Measurements from ENCODE around the gene IL6ST.

The IL6ST gene

DNA sequence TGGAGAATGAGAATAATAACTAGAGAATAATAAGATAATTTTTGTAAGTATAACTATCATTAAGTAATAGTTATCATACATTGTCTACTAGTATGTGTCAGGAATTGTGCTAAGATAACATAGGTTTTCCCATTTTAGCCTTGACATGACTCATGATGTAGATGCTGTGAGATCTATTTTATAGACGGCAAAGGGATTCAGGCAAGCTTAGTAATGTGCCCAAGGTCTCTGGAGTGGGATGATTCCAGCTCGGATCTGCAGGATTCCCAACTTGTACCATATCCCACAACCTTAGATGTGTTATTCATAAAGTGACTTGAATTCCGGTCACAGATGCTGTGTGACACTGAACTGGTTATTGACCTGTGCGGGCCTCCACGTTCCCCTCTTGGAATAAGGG, 92.1 kb downstream of the IL6ST start:
- TF ChIP-seq SPI1 (IDR thresholded peaks at IDR 0.05; ENCODE audit: low read depth, low read length) (no peak), POLR2A (IDR thresholded peaks at IDR 0.05; ENCODE audit: low read depth, low read length) (no peak), POU2F2 (IDR thresholded peaks at IDR 0.05; ENCODE audit: low read depth, low read length) (no peak), TAF1 (IDR thresholded peaks at IDR 0.05; ENCODE audit: low read depth, low read length) (no peak), PAX5 (IDR thresholded peaks at IDR 0.05; ENCODE audit: insufficient read depth, low read length, severe bottlenecking) (no peak), POLR2AphosphoS5 (IDR thresholded peaks at IDR 0.05; ENCODE audit: low read depth, low read length) (no peak)
- FAIRE-seq = peak; percentile 5

GRCh38 chr5:55900776-55901175, 94.0 kb downstream of the IL6ST start:
- no peak for DNase-seq (ENCODE audit: insufficient read length, low spot score)
- no peak for FAIRE-seq

More for the DNA sequence above, 92.1 kb downstream of the IL6ST start:
- no peak for DNase-seq (ENCODE audit: insufficient read length, low spot score)

GRCh38 chr5:55900068-55900467, 94.7 kb downstream of the IL6ST start:
- DNase-seq (ENCODE audit: insufficient read length, low spot score) (no peak), FAIRE-seq (no peak)
- TF ChIP-seq POU2F2 (IDR thresholded peaks at IDR 0.05; ENCODE audit: low read depth, low read length) = no peak
- TF ChIP-seq POLR2AphosphoS5 (IDR thresholded peaks at IDR 0.05; ENCODE audit: low read depth, low read length) = no peak
- no peak for TF ChIP-seq SPI1 (IDR thresholded peaks at IDR 0.05; ENCODE audit: low read depth, low read length)
- TF ChIP-seq PAX5 (IDR thresholded peaks at IDR 0.05; ENCODE audit: insufficient read depth, low read length, severe bottlenecking) = no peak
- no peak for TF ChIP-seq TAF1 (IDR thresholded peaks at IDR 0.05; ENCODE audit: low read depth, low read length)
- TF ChIP-seq POLR2A (IDR thresholded peaks at IDR 0.05; ENCODE audit: low read depth, low read length) = no peak

More at GRCh38 chr5:55900776-55901175, 94.0 kb downstream of the IL6ST start:
- TF ChIP-seq PAX5 (IDR thresholded peaks at IDR 0.05; ENCODE audit: insufficient read depth, low read length, severe bottlenecking) (no peak), POLR2A (IDR thresholded peaks at IDR 0.05; ENCODE audit: low read depth, low read length) (no peak), TAF1 (IDR thresholded peaks at IDR 0.05; ENCODE audit: low read depth, low read length) (no peak), POLR2AphosphoS5 (IDR thresholded peaks at IDR 0.05; ENCODE audit: low read depth, low read length) (no peak), POU2F2 (IDR thresholded peaks at IDR 0.05; ENCODE audit: low read depth, low read length) (no peak), SPI1 (IDR thresholded peaks at IDR 0.05; ENCODE audit: low read depth, low read length) (no peak)

DNA sequence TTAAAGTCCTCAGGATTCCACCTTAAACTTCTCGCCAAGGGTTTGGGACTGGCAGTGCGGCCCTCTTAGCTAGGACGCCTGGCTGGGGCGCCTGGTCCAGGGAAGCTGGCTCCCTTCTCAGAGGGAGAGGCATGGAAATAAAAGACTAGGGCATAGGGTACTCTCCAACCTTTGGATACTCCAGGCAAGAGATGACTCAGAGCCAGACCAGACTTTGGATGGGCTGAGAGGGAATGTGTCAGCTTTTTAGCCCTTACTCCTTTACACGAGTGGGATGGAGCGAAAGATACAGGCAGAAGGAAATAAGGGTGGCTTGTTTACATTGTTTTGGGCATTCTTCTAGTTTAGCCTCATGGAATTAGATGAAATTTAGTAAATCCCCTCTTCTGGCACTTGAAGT, 95.4 kb downstream of the IL6ST start:
- FAIRE-seq (no peak), DNase-seq (ENCODE audit: insufficient read length, low spot score) (no peak)
- no peak for TF ChIP-seq POLR2AphosphoS5 (IDR thresholded peaks at IDR 0.05; ENCODE audit: low read depth, low read length)
- TF ChIP-seq POLR2A (IDR thresholded peaks at IDR 0.05; ENCODE audit: low read depth, low read length) = no peak
- TF ChIP-seq PAX5 (IDR thresholded peaks at IDR 0.05; ENCODE audit: insufficient read depth, low read length, severe bottlenecking) = no peak
- TF ChIP-seq POU2F2 (IDR thresholded peaks at IDR 0.05; ENCODE audit: low read depth, low read length) = no peak
- no peak for TF ChIP-seq SPI1 (IDR thresholded peaks at IDR 0.05; ENCODE audit: low read depth, low read length)
- no peak for TF ChIP-seq TAF1 (IDR thresholded peaks at IDR 0.05; ENCODE audit: low read depth, low read length)

GRCh38 chr5:55897905-55898304, 96.9 kb downstream of the IL6ST start:
- no peak for DNase-seq (ENCODE audit: insufficient read length, low spot score)
- FAIRE-seq = no peak
- TF ChIP-seq SPI1 (IDR thresholded peaks at IDR 0.05; ENCODE audit: low read depth, low read length) = no peak
- no peak for TF ChIP-seq PAX5 (IDR thresholded peaks at IDR 0.05; ENCODE audit: insufficient read depth, low read length, severe bottlenecking)
- no peak for TF ChIP-seq POLR2AphosphoS5 (IDR thresholded peaks at IDR 0.05; ENCODE audit: low read depth, low read length)
- TF ChIP-seq POU2F2 (IDR thresholded peaks at IDR 0.05; ENCODE audit: low read depth, low read length) = no peak
- TF ChIP-seq TAF1 (IDR thresholded peaks at IDR 0.05; ENCODE audit: low read depth, low read length) = no peak

DNA sequence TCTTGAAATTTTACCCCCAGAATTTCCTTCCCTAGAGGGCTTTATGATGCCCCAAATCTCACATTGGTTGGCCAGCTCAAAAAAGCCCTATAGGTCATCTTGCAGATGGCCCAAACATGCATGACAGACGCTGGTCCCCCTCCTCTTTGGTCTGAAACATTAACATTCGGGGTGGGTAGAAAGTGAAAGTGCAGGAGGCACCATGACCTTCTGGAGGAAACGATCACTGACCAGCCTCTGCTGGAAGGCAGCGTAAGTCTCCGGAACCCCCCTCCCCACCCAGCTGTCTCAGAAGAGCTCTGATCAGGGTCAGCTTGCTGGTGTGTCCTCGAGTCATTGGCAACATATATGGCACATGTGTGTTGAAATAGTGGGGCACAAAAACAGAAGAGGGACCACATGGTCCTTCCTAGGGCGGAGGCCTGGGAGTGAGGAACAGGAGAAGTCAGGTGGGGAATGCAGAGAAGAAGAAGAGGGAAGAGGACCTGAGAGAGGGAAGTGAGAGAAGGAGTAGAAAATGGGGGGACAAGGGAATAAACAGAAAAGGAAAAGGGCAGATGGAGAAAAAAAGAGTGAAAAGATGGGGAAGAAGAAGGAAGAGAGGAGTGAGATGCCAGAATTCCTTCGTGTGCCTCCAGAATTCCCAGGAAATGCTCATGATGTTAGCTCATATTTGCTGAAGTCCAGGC, 97.4 kb downstream of the IL6ST start:
- TF ChIP-seq PAX5 (IDR thresholded peaks at IDR 0.05; ENCODE audit: insufficient read depth, low read length, severe bottlenecking) (no peak), POLR2AphosphoS5 (IDR thresholded peaks at IDR 0.05; ENCODE audit: low read depth, low read length) (no peak), SPI1 (IDR thresholded peaks at IDR 0.05; ENCODE audit: low read depth, low read length) (no peak), POU2F2 (IDR thresholded peaks at IDR 0.05; ENCODE audit: low read depth, low read length) (no peak), TAF1 (IDR thresholded peaks at IDR 0.05; ENCODE audit: low read depth, low read length) (no peak), POLR2A (IDR thresholded peaks at IDR 0.05; ENCODE audit: low read depth, low read length) (no peak)
- FAIRE-seq (no peak), DNase-seq (ENCODE audit: insufficient read length, low spot score) (no peak)

DNA sequence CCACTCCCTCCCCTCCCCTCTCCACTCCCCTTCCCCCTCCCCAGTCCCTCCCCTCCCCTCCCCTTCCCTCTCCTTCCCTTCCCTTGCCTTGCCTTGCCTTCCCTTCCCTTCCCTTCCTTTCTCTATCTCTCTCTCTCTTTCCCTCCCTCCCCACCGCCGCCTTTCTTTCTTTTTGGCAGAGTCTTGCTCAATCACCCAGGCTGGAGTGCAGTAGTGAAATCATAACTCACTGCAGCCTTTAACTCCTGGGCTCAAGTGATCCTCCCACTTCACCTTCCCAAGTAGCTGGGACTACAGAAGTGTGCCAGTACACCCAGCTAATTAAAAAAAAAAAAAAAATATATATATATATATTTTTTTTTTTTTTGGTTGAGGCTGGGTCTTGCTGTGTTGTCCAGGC, 98.1 kb downstream of the IL6ST start:
- TF ChIP-seq POLR2A (IDR thresholded peaks at IDR 0.05; ENCODE audit: low read depth, low read length) (no peak), POU2F2 (IDR thresholded peaks at IDR 0.05; ENCODE audit: low read depth, low read length) (no peak), PAX5 (IDR thresholded peaks at IDR 0.05; ENCODE audit: insufficient read depth, low read length, severe bottlenecking) (no peak), TAF1 (IDR thresholded peaks at IDR 0.05; ENCODE audit: low read depth, low read length) (no peak), POLR2AphosphoS5 (IDR thresholded peaks at IDR 0.05; ENCODE audit: low read depth, low read length) (no peak), SPI1 (IDR thresholded peaks at IDR 0.05; ENCODE audit: low read depth, low read length) (no peak)
- no peak for FAIRE-seq
- no peak for DNase-seq (ENCODE audit: insufficient read length, low spot score)

DNA sequence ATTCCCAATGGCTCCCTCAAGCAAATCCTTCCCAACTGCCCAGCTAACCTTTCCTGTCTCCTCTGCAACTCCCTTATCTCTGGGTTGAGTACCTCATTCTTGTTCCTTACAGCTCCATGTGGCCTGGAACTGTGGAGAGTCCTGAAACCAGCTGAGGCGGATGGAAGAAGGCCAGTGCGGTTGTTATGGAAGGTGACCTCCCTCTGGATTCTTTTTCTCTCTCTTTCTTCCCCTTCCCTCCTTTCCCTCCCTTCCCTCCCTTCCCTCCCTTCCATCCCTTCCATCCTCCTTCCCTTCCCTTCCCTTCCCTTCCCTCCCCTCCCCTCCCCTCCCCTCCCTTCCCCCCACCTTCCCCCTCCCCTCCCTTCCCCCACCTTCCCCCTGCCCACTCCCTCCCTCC, 98.5 kb downstream of the IL6ST start:
- no peak for DNase-seq (ENCODE audit: insufficient read length, low spot score)
- no peak for FAIRE-seq
- TF ChIP-seq POLR2AphosphoS5 (IDR thresholded peaks at IDR 0.05; ENCODE audit: low read depth, low read length) (no peak), SPI1 (IDR thresholded peaks at IDR 0.05; ENCODE audit: low read depth, low read length) (no peak), PAX5 (IDR thresholded peaks at IDR 0.05; ENCODE audit: insufficient read depth, low read length, severe bottlenecking) (no peak), TAF1 (IDR thresholded peaks at IDR 0.05; ENCODE audit: low read depth, low read length) (no peak), POLR2A (IDR thresholded peaks at IDR 0.05; ENCODE audit: low read depth, low read length) (no peak), POU2F2 (IDR thresholded peaks at IDR 0.05; ENCODE audit: low read depth, low read length) (no peak)

DNA sequence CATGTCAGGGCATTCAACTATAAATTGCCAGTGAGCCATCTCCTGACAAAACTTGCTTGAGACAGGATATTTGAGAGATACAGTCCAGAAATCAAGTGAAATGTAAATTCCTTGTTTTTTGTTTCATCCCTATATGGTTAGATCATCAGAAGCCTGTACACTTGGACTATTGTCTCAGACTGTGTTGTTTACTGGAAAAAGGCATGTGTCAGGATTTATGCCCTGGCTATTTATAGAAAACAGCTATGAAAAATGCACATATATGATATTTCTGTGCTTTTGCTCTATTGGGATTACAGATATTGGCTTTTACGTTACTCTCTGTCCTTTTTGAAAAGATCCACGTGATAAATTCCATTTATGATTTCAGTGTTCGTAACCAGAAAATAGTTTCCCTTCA, 99.4 kb downstream of the IL6ST start:
- DNase-seq (ENCODE audit: insufficient read length, low spot score) (no peak), FAIRE-seq (no peak)
- TF ChIP-seq POLR2AphosphoS5 (IDR thresholded peaks at IDR 0.05; ENCODE audit: low read depth, low read length) (no peak), PAX5 (IDR thresholded peaks at IDR 0.05; ENCODE audit: insufficient read depth, low read length, severe bottlenecking) (no peak), POU2F2 (IDR thresholded peaks at IDR 0.05; ENCODE audit: low read depth, low read length) (no peak), POLR2A (IDR thresholded peaks at IDR 0.05; ENCODE audit: low read depth, low read length) (no peak), SPI1 (IDR thresholded peaks at IDR 0.05; ENCODE audit: low read depth, low read length) (no peak), TAF1 (IDR thresholded peaks at IDR 0.05; ENCODE audit: low read depth, low read length) (no peak)

All from GM12891 (cell line).